Thoracic aorta (tissue), 2 donors: ENCODE data around the gene ZNF385A. TPM values are rescaled to one million over a fixed set of nuclear protein-coding genes. Genes with fewer than 3 reads are reported as not detected.

ENCODE experiments used
- ATAC-seq: fragments of 150-250 bp; one replicate; pipeline ENCODE4 v1.8.0; 2017; ENCODE audit warnings: low read depth; ENCODE audit not compliant: insufficient number of reproducible peaks, low FRiP score
- DNase-seq: peaks from one replicate; pipeline ENCODE4 v3.0.0-alpha.2; 2020; ENCODE audit warnings: low spot score
- H3K27ac ChIP-seq, 2 donors: fragments of 200-600 bp; sonication (generic); 1 replicate in 1 of 2; 2 replicates in 1 of 2; pipeline ENCODE4 v1.5.1; 2016; ENCODE audit warnings: mild to moderate bottlenecking in 2 of 2, moderate library complexity in 2 of 2
- H3K27me3 ChIP-seq: fragments of 200-600 bp; sonication (generic); replicated peaks from 2 replicates; pipeline ENCODE4 v1.6.0; 2016; ENCODE audit warnings: mild to moderate bottlenecking; ENCODE audit not compliant: insufficient read depth
- H3K36me3 ChIP-seq: fragments of 200-600 bp; sonication (generic); one replicate; pipeline ENCODE4 v1.5.1; 2016
- H3K4me1 ChIP-seq, 2 donors: fragments of 200-600 bp; sonication (generic); 1 replicate in 1 of 2; 2 replicates in 1 of 2; pipeline versions ENCODE4 v1.5.1 to v1.6.0; 2016; ENCODE audit warnings: low read depth in 2 of 2, mild to moderate bottlenecking in 1 of 2; ENCODE audit not compliant: control insufficient read depth in 1 of 2
- H3K4me3 ChIP-seq: fragments of 200-600 bp; sonication (generic); 2 replicates; pipeline ENCODE4 v1.5.1; 2016; ENCODE audit warnings: mild to moderate bottlenecking
- H3K9me3 ChIP-seq: fragments of 200-600 bp; sonication (generic); 2 replicates; pipeline ENCODE4 v1.5.1; 2016
- total RNA-seq, 2 donors: library from RNA; depleted of rRNA; stranded (reverse); fragments of >200 nt; gene quantifications; one replicate each; pipeline versions ENCODE4 v1.1.0 to v1.2.3, GENCODE V29; 2016
- TF ChIP-seq, protein P1 (sequence below): fragments of 200-600 bp; sonication (generic); IDR thresholded peaks from one replicate; pipeline ENCODE4 v1.5.1; 2019; ENCODE audit warnings: antibody characterized with exemption

The ZNF385A gene
- total RNA-seq, 2 donors from 2014 or later: 7.4 to 19.0 TPM

DNA sequence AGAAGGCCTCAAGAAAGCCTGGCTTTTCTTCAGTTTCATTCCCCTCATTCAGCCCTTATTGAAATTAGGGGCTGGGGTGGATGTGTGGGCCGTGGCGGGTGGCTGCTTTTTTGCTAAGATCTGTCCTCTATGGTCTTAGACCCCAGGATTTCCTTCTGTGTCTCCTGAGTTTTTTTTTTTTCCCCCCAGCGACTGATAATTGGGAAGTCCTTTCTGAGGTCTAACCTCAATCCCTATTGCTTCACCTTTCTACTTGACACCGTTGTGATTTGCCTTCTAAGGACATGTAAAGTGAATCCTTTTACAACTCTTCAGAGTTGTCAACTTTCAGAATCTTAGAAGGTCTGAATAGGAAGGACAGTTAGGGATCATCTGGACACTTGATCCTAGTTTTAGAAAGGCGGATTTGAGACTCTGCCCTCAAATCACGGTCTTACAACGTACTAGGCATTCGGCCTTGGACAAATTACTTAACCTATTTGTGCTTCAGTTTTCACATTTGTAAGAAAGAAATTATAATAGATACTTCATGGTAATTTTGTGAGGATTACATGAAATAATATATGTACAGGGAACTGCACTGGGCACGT, 24.7 kb downstream of the ZNF385A start:
- no peaks in the 10 kb centered on the region for H3K36me3 ChIP-seq
- no peaks in the 10 kb centered on the region for H3K27me3 ChIP-seq
- peak overlapping the region; percentile 67 to 85 for H3K27ac ChIP-seq
- H3K9me3 ChIP-seq: no peaks in the 10 kb centered on the region
- DNase-seq (no peak), ATAC-seq (no peak)
- H3K4me1 ChIP-seq: peaks cover 0 to 8% of the 10 kb centered on the region in 2 donors
- TF ChIP-seq, protein P1, sequence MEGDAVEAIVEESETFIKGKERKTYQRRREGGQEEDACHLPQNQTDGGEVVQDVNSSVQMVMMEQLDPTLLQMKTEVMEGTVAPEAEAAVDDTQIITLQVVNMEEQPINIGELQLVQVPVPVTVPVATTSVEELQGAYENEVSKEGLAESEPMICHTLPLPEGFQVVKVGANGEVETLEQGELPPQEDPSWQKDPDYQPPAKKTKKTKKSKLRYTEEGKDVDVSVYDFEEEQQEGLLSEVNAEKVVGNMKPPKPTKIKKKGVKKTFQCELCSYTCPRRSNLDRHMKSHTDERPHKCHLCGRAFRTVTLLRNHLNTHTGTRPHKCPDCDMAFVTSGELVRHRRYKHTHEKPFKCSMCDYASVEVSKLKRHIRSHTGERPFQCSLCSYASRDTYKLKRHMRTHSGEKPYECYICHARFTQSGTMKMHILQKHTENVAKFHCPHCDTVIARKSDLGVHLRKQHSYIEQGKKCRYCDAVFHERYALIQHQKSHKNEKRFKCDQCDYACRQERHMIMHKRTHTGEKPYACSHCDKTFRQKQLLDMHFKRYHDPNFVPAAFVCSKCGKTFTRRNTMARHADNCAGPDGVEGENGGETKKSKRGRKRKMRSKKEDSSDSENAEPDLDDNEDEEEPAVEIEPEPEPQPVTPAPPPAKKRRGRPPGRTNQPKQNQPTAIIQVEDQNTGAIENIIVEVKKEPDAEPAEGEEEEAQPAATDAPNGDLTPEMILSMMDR: no peak
- H3K4me3 ChIP-seq: peak overlapping the region; percentile 92

DNA sequence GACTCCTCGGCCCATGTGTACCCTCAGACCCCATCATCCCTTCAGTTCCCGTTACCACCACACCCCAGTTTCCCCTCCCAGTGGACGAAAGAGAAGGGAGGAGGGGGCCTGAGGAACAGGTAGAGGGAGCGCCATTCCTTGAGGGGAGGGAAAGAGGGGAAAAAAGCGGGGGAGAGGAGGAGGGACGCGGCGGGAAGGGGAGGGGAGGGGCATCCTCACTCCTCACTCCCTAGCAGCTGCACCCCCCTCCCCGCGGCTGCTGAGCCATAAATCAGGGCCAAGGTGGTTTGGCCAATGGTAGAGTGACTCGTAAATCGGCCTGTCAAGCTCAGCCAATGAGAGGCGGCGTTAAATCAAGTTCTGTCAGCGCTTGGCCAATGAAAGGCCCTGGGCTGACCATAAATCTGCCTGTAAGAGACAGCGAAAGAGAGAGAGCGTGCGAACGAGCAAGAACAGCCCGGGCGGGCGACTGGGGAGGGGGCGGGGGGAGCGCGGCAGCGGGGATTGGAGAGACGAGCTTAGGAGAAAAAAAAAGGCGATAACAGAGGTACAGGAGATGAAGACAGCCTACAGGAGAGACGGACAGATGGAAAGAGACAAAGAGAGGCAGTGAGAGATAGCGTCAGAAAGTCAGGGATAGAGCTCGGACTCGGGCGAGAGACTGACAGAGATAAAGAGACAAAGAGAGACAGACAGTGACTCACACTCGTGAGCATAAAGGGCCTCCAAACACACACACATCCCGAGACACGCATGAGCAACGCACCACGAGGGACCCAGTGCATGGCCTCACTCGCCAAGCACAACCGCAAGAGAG, 25.4 kb downstream of the ZNF385A start:
- H3K4me1 ChIP-seq: peaks cover 0 to 8% of the 10 kb centered on the region in 2 donors
- peak overlapping the region; percentile 85 to 90 for H3K27ac ChIP-seq
- DNase-seq (peak; percentile 94), ATAC-seq (peak; percentile 98)
- TF ChIP-seq, protein P1: no peak
- no peaks in the 10 kb centered on the region for H3K27me3 ChIP-seq
- H3K9me3 ChIP-seq: no peaks in the 10 kb centered on the region
- H3K36me3 ChIP-seq: no peaks in the 10 kb centered on the region
- peak overlapping the region; percentile 92 for H3K4me3 ChIP-seq

DNA sequence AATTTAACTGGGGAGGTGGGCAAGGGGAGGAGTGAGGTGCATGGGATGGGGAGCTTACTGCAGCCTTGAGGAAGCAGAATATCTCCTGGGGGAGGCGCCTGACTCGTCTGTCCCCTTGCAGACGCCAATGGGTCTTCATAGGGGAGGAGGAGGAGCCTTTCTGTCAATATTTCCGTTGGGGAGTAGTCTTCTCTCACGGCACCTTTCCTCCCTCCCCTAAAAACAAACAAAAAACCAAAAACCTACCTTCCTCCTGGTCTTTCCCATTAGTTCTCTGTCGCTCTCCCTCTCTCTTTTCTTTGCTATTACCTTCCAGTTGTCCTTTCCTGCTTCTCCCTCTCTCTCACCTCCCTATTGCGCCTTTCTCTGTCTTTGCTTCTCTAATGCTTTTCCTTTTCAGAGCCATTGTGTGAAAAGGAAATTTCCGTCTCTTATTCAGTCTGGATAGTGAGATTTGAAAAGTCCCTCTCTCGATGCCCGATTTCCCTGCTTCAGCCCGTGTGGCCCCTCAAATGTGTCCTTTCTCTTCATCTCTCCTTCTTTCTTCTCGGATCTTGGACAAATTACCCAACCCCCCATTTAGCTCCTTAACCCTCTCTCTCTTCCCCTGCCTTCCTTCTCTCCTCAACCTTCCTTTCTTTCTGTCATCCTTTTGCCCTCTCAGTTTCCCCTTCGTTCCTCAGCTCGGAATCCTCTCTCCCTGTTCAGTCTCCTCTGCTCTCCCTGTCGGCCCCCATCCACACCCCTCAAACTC, 26.2 kb downstream of the ZNF385A start:
- H3K36me3 ChIP-seq: no peaks in the 10 kb centered on the region

DNA sequence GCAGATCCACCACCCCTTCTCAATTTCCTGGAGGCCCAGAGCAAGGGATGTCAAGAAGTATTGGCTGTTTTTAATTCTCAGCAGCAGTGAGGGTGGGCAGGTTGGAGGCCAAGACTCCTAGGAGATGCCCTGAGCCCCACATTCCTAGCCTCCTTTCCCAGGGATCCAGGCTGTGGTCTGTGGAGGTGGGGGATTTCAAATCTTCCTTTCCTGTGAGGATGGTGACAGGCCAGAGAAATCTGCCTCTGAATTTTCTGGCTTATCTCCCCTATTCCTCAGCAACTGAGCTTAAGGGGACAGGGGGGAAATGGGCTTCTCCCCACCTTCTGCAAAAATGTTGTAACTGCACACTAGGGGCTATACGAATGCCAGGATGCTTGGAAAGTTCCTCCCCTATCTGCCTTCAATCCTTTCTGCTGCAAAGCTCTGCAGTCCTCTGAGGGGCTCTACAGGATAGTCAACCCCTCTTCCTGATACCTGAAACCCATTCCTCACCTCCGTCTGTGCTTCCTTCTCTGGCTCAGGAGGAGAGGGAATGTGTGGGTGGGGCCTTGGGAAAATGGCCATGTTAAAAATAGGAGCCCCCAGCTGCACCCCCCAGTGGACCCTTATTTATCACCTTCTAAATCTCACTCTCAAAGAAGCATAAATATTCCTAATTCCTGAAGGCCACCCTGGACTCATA, 26.9 kb downstream of the ZNF385A start:
- ATAC-seq (no peak), DNase-seq (no peak)
- Histone ChIP-seq H3K4me1 (peaks cover 2 to 18% of the 10 kb centered on the region in 2 donors), H3K27me3 (no peaks in the 10 kb centered on the region), H3K36me3 (no peaks in the 10 kb centered on the region), H3K27ac (no peak overlapping the region), H3K9me3 (no peaks in the 10 kb centered on the region), H3K4me3 (peak overlapping the region; percentile 92)
- TF ChIP-seq, protein P1: no peak

More for the DNA sequence above, 26.2 kb downstream of the ZNF385A start:
- ATAC-seq (no peak), DNase-seq (no peak)
- Histone ChIP-seq H3K27me3 (no peaks in the 10 kb centered on the region), H3K4me3 (peak overlapping the region; percentile 92), H3K4me1 (peaks cover 0 to 11% of the 10 kb centered on the region in 2 donors), H3K9me3 (no peaks in the 10 kb centered on the region), H3K27ac (peak overlapping the region; percentile 85 to 90)
- TF ChIP-seq, protein P1: no peak
